Measurements from ENCODE around the gene LMAN1L. TPM values are rescaled to one million over a fixed set of nuclear protein-coding genes. Genes with fewer than 3 reads are reported as not detected.

The LMAN1L gene
- total and polyA plus RNA-seq, 9 donors = not detected

DNA sequence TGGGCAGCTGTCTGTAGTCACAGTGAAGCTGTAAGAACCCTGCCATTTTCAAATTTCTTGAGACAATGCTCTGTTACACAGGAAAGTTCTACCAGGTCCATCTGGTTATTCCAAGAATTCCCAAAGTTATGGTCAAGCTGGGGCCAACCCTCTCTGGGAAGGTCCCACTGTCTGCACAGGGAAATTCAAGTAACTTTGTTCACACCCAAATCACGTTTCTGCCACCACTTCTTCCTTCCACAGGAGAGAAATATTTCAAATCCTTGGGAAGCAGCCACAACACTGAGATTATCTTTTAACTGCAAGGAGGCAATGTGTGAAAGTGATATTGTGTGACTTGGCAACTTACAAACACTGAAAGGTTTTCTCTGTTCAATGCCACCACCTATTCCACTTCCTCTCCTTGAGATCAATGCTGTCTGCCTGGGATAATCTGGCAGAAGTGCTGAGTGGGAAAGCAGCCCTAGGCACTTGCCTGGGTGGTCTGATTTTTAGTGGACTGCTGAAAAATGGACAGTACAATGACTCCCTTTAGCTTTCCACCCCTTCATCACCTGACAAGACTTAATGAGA, 54.9 kb downstream of the LMAN1L start:
- Histone ChIP-seq H3K4me3 (no peak overlapping the region), H3K27ac (no peak overlapping the region), H3K4me1 (ENCODE audit: insufficient read depth) (peaks cover 3% of the 10 kb centered on the region), H3K9me3 (no peaks in the 10 kb centered on the region), H3K36me3 (no peaks in the 10 kb centered on the region), H3K27me3 (no peaks in the 10 kb centered on the region)
- DNase-seq = no peak
- TF ChIP-seq EP300 (IDR thresholded peaks at IDR 0.05) (no peak), POLR2A (IDR thresholded peaks at IDR 0.05) (no peak)
- TF ChIP-seq, protein P1, sequence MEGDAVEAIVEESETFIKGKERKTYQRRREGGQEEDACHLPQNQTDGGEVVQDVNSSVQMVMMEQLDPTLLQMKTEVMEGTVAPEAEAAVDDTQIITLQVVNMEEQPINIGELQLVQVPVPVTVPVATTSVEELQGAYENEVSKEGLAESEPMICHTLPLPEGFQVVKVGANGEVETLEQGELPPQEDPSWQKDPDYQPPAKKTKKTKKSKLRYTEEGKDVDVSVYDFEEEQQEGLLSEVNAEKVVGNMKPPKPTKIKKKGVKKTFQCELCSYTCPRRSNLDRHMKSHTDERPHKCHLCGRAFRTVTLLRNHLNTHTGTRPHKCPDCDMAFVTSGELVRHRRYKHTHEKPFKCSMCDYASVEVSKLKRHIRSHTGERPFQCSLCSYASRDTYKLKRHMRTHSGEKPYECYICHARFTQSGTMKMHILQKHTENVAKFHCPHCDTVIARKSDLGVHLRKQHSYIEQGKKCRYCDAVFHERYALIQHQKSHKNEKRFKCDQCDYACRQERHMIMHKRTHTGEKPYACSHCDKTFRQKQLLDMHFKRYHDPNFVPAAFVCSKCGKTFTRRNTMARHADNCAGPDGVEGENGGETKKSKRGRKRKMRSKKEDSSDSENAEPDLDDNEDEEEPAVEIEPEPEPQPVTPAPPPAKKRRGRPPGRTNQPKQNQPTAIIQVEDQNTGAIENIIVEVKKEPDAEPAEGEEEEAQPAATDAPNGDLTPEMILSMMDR (IDR thresholded peaks at IDR 0.05) = no peak
- intact Hi-C loops (cut with DNase I) = no loop called here
- 63 to 68% (median 67%) methylated on average over 1 of the region's 1 CpG for WGBS, 3 donors

DNA sequence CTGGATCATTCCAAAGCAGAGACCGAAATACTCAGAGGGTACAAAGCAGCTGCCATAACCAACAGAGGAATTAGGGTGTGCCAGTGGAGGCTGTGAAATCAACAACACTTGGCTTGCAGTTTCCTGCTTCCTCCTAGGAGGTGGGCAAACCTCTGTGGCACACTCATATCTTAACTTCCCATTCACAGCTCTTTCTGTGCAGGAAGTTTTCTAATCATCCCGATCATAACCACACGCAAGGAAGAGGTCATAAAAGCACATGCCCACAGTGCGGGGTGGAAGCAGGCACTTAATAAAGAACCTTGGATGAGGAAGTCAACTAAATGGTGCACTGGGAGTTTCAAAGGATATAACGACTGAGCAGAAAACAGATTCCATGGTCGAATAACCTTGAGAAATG, 55.4 kb downstream of the LMAN1L start:
- Histone ChIP-seq H3K27ac (no peak overlapping the region), H3K4me1 (ENCODE audit: insufficient read depth) (peaks cover 3% of the 10 kb centered on the region)
- intact Hi-C loops (cut with DNase I) = no loop called here

DNA sequence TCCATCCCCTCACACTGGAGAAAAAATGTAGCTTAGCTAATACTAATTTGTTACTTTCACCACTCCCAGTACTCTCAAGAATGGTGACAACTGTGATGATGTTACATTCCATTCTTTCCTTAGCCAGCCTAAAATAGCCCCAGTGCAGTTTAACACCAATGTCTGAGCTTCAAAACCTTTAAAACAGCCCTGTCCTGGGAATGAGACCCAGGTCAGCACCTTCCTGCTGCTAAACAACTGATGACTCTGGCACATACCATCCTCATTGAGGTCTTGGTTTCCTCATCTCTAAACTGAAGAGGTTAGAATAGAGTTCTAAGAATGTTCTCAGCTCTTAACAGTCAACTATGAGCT, 56.7 kb downstream of the LMAN1L start:
- no peaks in the 10 kb centered on the region for H3K9me3 ChIP-seq
- H3K4me1 ChIP-seq (ENCODE audit: insufficient read depth) = peaks cover 3% of the 10 kb centered on the region
- TF ChIP-seq, protein P1 (IDR thresholded peaks at IDR 0.05) = no peak
- TF ChIP-seq POLR2A (IDR thresholded peaks at IDR 0.05) (no peak), EP300 (IDR thresholded peaks at IDR 0.05) (no peak)
- no peak for DNase-seq
- no peaks in the 10 kb centered on the region for H3K36me3 ChIP-seq
- H3K4me3 ChIP-seq = no peak overlapping the region
- H3K27ac ChIP-seq = no peak overlapping the region
- no peaks in the 10 kb centered on the region for H3K27me3 ChIP-seq
- intact Hi-C loops (cut with DNase I) = no loop called here

More for the DNA sequence above, 55.4 kb downstream of the LMAN1L start:
- H3K9me3 ChIP-seq = no peaks in the 10 kb centered on the region
- DNase-seq = no peak
- no peaks in the 10 kb centered on the region for H3K36me3 ChIP-seq
- TF ChIP-seq POLR2A (IDR thresholded peaks at IDR 0.05) = no peak
- no peak for TF ChIP-seq EP300 (IDR thresholded peaks at IDR 0.05)
- TF ChIP-seq, protein P1 (IDR thresholded peaks at IDR 0.05) = no peak
- 74 to 76% (median 75%) methylated on average over 6 of the region's 6 CpGs for WGBS, 3 donors
- no peak overlapping the region for H3K4me3 ChIP-seq
- no peaks in the 10 kb centered on the region for H3K27me3 ChIP-seq

DNA sequence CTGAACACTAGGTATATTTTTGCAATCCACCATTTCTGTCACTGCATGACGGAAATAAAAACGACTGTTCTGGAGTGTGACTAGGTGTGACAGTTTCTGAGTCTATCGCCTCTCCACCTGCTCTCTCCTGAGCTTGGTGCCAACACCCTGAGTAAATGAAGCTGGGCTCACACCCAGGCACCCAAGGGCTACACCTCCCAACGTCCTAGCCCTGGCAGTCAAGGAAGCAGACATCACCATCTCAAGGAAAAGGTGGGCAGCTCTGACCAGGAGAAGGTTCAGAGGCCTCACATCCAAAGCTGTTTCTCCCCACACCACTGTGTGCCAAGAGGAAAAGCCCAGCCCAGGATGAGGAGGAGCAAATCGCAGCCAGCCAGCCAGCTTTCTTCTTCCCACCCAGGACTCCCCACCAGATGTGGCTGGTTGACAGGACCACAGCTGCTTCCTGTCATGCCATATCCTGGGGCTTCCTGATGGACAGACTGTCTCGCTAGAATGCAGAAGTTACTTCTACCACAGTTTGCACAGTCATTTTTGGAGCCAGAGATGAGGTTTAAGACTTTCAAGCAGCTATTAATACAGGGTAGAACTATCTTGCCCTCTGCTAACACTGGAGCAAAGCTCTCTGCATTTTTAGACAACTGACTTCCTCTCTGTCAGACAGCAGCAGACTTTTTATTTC, 57.2 kb downstream of the LMAN1L start:
- Histone ChIP-seq H3K9me3 (no peaks in the 10 kb centered on the region), H3K27me3 (no peaks in the 10 kb centered on the region), H3K36me3 (no peaks in the 10 kb centered on the region), H3K27ac (no peak overlapping the region), H3K4me1 (ENCODE audit: insufficient read depth) (peaks cover 3% of the 10 kb centered on the region), H3K4me3 (no peak overlapping the region)
- DNase-seq = no peak
- intact Hi-C loops (cut with DNase I) = loop anchor here in 1 of 4 donors (10.0 kb wide), 1 partner anchor 55 kb away; the partner anchor contains the start of gene LMAN1L
- WGBS, 3 donors = 52 to 57% (median 55%) methylated on average over 6 of the region's 6 CpGs
- TF ChIP-seq EP300 (IDR thresholded peaks at IDR 0.05) (no peak), POLR2A (IDR thresholded peaks at IDR 0.05) (no peak)
- TF ChIP-seq, protein P1 (IDR thresholded peaks at IDR 0.05) = no peak

Data from ovary (tissue), 9 donors.